Measurements from ENCODE around the gene BUD23. TPM values are rescaled to one million over a fixed set of nuclear protein-coding genes. Genes with fewer than 3 reads are reported as not detected.

BUD23 gene
- total RNA-seq, 1 experiment from 2014 or later = 142 TPM

Small RNA genes lying within 50 kb of the gene (small RNA-seq; reads per million reads assigned to genes)
- gene MIR4284 = 0.02 to 1.0 reads per million in 2 experiments
- gene RN7SL265P = 0 to 0.05 reads per million in 2 experiments

Other genes with a start within 250 kb of the BUD23 start
- gene FZD9, start 249.8 kb upstream of the BUD23 start, total RNA-seq (2014; rRNA removed; shearing (Covaris generic)) = 1.7 and 2.3 TPM in 2 replicates
- 71.4 and 79.5 TPM in 2 replicates for gene BAZ1B, start 161.3 kb upstream of the BUD23 start, total RNA-seq (2014; rRNA removed; shearing (Covaris generic))
- 22.9 and 23.0 TPM in 2 replicates for gene BCL7B, start 125.9 kb upstream of the BUD23 start, total RNA-seq (2014; rRNA removed; shearing (Covaris generic))
- gene TBL2, start 105.0 kb upstream of the BUD23 start, total RNA-seq (2014; rRNA removed; shearing (Covaris generic)) = 139 and 161 TPM in 2 replicates
- gene MLXIPL, start 59.1 kb upstream of the BUD23 start, total RNA-seq (2014; rRNA removed; shearing (Covaris generic)) = 0.03 TPM in 1 of 2 replicates, not detected in the other
- 4.3 and 4.6 TPM in 2 replicates for gene VPS37D, start 15.8 kb upstream of the BUD23 start, total RNA-seq (2014; rRNA removed; shearing (Covaris generic))
- gene DNAJC30, start 144 bp upstream of the BUD23 start, total RNA-seq (2014; rRNA removed; shearing (Covaris generic)) = 4.3 and 4.5 TPM in 2 replicates
- 6.7 and 7.0 TPM in 2 replicates for gene STX1A, start 36.1 kb downstream of the BUD23 start, total RNA-seq (2014; rRNA removed; shearing (Covaris generic))
- gene ABHD11, start 55.2 kb downstream of the BUD23 start, total RNA-seq (2014; rRNA removed; shearing (Covaris generic)) = 27.5 and 31.8 TPM in 2 replicates
- gene CLDN3, start 86.7 kb downstream of the BUD23 start, total RNA-seq (2014; rRNA removed; shearing (Covaris generic)) = not detected in 2 replicates
- gene CLDN4, start 147.4 kb downstream of the BUD23 start, total RNA-seq (2014; rRNA removed; shearing (Covaris generic)) = not detected in 2 replicates
- 1.8 and 2.8 TPM in 2 replicates for gene METTL27, start 158.9 kb downstream of the BUD23 start, total RNA-seq (2014; rRNA removed; shearing (Covaris generic))
- not detected in 2 replicates for gene TMEM270, start 177.6 kb downstream of the BUD23 start, total RNA-seq (2014; rRNA removed; shearing (Covaris generic))

Data from SK-MEL-5 (cell line).